GM18867 (cell line): ENCODE measurements around the gene NR3C2.
"Not testable (repeated sequence)": the region's sequence is repeated elsewhere in the genome, so short reads cannot be mapped to it uniquely, and the experiment has no call there.

Experiments
- ATAC-seq: cut with Tn5 transposase; IDR thresholded peaks from one replicate; pipeline ENCODE4 v1.9.1; 2021; ENCODE audit warnings: mild to moderate bottlenecking, moderate library complexity; ENCODE audit not compliant: unreplicated experiment

NR3C2 gene

DNA sequence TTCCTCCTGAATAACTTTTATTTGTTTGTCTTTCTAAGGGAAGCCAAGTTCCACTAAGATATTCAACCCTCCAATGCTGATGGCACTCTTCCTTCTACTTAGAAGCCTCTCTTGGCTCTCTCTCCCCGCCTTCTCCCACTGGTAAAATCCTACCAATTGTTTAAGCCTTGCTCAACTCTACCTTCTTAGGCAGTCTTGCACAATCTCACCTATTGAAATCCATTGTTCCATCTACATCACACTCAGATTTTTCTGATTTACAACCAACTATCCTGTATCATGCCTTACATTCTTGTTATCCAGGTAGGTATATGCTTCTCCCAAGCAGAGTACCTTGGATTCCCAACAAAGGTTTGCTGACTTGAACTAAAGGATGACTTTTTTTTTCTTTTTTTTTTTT is 69.1 kb downstream of the NR3C2 start:
- ATAC-seq = no peak

GRCh38 chr4:148369919-148370318 is 72.3 kb downstream of the NR3C2 start:
- no peak for ATAC-seq

- no peak for ATAC-seq
Observed at GRCh38 chr4:148367756-148368155, 74.5 kb downstream of the NR3C2 start.

DNA sequence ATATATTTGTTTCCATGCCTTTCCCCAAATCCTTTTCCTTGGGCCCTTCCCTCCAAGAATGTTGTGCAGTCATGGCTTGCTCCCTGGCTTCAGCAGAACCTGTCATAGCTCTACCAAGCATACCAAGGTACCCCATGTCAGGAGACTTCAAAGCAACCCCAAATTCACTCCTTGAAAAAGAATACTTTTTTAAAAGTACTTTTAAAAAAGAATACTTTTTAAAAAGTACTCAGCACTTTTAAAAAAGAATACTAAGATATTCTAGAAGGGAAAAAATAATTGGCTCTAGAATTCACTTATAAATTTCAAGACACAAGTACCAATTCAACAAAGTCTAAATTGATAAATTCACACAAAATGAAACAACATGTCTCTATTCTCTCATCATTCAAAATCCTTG is 76.0 kb downstream of the NR3C2 start:
- ATAC-seq = no peak

DNA sequence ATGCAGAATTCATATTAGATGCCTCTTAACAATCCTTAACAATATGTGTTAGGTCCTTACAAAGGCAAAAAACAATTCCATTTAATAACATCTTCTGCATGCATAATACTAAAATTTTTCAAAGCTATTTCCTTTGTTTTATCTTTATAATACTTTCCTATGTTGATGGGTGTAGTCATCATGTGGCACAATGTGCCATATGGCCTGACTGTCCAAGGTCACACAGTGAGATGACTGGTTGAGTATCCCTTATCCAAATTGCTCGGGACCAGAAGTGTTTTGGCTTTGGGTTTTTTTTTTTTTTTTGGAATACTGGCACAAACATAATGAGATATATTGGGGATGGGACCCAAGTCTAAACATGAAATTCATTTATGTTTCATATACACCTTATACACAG is 77.7 kb downstream of the NR3C2 start:
- ATAC-seq = no peak

DNA sequence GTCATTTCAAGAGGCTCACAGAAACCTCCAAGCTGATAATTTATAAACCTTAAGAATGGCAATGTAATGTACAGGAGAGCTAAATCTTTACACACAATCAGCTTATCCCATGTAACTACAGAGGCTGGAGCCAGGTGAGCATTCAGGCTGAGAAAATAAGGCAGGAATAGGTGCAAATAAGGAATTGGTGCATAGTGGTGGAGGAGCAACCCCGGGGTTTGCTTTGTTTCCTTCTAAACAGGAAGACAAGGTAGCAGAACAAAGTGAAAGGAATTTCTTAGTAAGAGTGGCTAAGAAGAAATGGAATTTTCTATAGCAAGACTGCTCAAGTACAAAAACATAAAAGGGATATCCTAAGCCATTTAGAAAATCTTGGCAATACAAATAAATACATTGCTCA is 82.4 kb downstream of the NR3C2 start:
- no peak for ATAC-seq

DNA sequence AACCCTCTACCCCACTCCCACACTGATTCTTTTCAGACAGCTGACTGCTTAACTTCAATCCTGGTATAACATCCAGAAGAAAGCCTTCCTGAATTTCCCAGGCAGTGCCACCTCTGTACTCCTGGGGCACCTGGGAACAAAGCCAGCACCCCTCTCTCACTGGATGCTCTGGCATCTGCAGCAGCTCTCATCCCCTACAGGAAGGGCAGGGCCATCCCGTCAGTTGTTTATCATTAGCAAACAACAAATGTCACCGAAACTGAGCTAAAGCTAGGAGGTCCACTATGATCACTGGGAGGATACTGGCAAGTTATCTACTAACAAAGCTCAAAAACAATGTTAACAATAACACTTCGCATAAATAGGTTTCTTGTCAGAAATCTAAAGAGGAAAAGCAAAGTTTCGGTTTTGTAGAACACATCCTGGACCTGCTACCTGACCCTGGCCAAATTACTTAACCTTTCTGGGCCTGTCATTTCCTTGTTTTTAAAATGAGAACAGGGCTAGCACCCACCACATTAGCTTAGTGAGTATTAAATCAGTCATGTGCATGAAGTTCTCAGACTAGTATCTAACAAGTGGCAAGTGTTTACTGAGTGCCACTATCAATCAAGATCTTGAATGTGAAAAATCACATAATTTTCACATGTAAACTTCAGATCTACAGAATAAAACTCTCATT is 86.6 kb downstream of the NR3C2 start:
- no peak for ATAC-seq

- ATAC-seq = no peak
Observed at GRCh38 chr4:148354186-148354585, 88.0 kb downstream of the NR3C2 start.

- no peak for ATAC-seq
Observed at GRCh38 chr4:148353571-148353970, 88.6 kb downstream of the NR3C2 start.

DNA sequence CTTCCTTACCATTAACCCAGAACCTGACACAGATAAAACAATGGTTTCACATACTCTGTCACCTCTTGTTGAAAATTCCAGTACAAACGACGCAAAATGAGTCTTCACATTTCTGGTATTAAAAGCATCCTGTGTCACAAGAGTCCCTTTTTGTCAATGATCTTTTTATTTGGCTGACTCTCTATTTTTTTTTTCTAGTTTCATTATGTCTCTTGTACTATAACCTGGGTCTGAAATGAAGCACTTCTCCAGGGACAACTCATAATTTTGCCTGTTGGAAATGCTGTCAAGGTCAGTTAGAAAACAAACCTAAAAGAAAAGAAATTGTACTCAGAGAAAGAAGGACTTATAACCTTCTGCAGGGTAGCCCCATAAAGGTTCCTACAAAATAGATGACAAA is 93.1 kb downstream of the NR3C2 start:
- no peak for ATAC-seq

DNA sequence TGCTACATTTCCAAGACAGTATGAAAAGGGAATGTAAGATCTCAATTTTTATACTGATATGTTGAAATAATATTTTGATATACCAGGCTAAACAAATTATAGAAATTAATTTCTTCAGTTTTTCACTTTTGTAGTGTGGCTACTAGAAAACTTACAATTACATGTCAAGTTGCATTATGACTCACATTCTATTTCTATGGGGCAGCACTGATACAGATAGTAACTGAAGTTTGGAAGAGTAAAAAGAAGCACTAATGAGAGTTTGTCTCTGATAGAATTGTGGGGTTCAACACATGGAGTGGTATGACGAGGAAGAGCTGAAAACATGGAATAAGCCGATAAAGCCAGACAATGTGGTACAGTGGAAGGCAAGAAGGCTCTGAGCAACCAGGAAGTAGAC is 95.6 kb downstream of the NR3C2 start:
- no peak for ATAC-seq

DNA sequence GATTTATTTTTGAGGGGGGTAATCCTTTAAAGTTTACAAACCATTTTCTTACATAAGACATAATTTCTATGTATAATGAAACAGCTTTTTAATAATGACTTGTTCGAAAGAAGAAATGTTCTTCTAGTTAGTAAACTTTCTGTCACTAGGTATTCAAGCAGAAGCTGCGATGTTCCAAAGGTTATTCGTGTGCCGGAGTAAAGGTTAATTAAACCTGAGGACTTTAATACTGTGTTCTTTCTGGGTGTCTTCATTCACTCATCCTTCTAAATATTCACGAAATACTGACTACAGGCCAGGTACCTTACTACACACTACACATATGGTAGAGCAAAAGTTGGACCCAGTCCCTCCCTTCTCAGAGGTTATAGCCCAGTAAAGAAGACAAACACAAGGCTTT is 96.7 kb downstream of the NR3C2 start:
- no peak for ATAC-seq

- ATAC-seq = no peak
Observed at GRCh38 chr4:148344941-148345340, 97.3 kb downstream of the NR3C2 start.

GRCh38 chr4:148344352-148344751 is 97.9 kb downstream of the NR3C2 start:
- no peak for ATAC-seq

DNA sequence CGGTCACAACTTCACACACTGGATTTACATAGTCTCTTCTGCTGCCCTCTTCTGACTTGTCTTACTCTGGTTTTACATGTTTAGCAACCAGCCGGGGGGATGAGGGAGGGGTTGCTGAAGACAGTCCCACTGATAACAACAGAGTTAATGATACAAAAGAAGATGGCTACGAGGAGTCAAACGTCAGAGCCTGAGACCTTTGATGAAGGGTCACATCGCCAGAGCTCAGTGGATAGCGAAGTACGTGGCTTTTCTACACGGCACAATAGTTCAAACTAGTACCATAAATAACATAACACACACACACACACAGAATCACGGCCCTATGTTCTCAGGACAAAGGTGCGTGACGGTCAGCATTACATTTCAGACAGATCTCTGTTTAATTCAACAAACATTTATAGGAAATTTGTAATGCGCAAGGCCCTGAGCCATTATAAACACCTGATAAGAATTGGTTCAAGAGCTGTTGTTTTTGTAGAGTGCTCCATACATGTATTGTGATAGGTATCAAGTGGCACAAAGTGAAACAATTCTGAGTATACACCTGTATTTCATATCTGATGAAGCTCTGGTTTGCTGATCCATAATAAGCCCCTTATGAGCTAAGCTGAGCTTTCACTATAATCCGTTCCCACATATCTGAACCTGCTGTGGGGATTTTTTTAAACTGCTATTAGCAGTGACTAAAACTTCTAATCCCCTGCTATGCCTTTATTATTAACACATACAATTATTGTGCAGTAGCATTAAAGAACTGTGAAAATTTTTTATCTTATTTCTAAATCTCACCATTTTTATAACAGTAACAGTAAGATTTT is 100.0 kb downstream of the NR3C2 start:
- ATAC-seq = no peak

GRCh38 chr4:148335133-148335532 is 107.1 kb downstream of the NR3C2 start:
- ATAC-seq = no peak

- no peak for ATAC-seq
Observed at GRCh38 chr4:148333265-148333664, 108.9 kb downstream of the NR3C2 start.

DNA sequence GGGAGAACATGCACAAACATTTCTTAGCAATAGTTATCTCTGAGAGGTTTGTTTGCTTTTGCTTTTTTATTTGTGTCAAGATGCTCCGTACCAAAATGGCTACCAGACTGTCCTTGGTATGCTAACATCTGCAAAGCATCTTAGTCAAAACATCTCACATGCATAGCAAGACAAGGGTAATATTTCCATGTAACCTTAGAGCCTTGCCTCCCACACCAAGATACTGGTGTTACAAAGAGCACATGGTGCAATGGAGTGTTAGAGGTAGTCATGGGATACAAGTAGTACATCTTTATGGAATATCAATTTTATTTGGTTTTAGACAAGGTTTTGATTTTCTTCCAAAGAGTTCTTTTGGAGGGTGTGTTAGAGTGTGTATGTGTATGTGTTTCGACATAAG is 109.7 kb downstream of the NR3C2 start:
- no peak for ATAC-seq

DNA sequence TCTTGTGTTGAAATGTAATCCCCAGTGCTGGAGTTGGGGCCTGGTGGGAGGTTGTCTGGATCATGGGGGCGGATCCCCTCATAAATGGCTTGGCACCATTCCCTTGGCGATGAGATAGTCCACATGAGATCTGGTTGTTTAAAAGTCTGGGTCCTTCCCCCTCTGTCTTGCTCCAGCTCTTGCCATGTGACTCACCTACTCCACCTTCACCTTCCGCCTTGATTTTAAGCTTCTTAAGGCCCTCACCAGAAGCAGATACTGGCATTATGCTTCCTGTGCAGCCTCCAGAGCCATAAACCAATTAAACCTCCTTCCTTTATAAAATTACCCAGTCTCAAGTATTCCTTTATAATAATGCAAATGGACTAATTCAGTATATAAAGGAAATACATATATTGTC is 111.5 kb downstream of the NR3C2 start:
- ATAC-seq = no peak

DNA sequence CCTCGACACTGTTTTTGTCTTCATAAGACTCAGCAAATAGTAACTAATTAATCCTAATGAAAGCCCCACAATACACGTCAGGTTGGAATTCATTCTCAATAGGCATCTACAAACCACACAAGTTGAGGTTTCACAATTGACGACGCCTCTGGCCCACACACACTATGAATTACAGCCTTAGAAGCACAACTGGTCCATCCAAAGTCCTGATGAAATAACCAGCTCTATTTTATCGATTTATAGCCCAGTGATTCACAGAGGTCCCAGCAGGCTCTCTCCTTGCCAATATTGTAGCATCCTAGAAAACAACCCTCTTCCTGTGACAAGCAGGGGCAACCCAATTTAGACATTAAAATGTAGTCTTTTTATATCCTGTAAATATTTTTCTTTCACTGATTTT is 112.1 kb downstream of the NR3C2 start:
- ATAC-seq = no peak

- ATAC-seq = no peak
Observed at GRCh38 chr4:148329751-148330150, 112.5 kb downstream of the NR3C2 start.

DNA sequence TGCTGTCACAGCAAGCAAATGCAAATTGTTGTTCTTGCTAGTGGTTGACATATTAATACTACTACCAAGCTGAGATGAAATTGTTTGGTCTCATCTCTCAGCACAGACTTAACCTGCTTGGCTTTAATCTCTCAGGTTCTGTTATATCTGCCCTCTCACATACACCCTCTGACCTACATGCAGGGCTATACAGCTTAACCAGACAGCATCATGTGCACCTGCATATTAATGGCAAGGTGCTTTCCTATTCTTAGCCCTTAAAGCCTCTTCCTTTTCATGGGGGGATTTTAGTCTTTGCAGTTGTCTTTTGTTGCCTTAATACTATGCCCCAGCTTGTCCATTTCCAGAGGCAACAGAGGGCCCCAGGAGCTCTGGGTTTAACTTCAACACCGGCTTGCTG is 114.5 kb downstream of the NR3C2 start:
- no peak for ATAC-seq

GRCh38 chr4:148323316-148323715 is 118.9 kb downstream of the NR3C2 start:
- not testable (repeated sequence) for ATAC-seq
